H1 (cell line): Measurements from ENCODE around the gene MBD5. TPM values are rescaled to one million over a fixed set of nuclear protein-coding genes. Genes with fewer than 3 reads are reported as not detected.

Source experiments
- TBP ChIP-seq: IDR thresholded peaks from 2 replicates; pipeline ENCODE4 v1.6.1; 2011; ENCODE audit warnings: low read depth, low read length, improper control_type of control experiment
- polyA plus RNA-seq, 7 experiments: library from polyadenylated mRNA; depleted of rRNA in 3 of 7; stranded (reverse) in 5 of 7; unstranded in 2 of 7; fragments of >200 nt in 5 of 7; fragments of 200-250 nt in 2 of 7; gene quantifications; 1 replicate in 5 of 7; 2 replicates in 1 of 7; 4 replicates in 1 of 7; pipeline versions ENCODE4 v1.2.1 to v1.2.3, GENCODE V29; 2011 to 2013; ENCODE audit warnings: missing spikeins in 2 of 7, mixed read lengths in 2 of 7
- total RNA-seq: library from RNA; stranded (reverse); fragmentation: NEBNext Ultra II Directional; extraction: Animal tissue kit (Norgen Biotek cat#: 25700); gene quantifications from 2 replicates; pipeline ENCODE4 v1.2.1, GENCODE V29; 2021
- TF ChIP-seq, protein P1 (sequence below): IDR thresholded peaks from 2 replicates; pipeline ENCODE4 v1.6.1; 2012; ENCODE audit warnings: low read length, inconsistent platforms

The MBD5 gene
- total and polyA plus RNA-seq, 2 of the 8 experiments (the other 6 are each of a cell fraction or from before 2014, with no cell fraction given) = 9.7 to 29.4 TPM

DNA sequence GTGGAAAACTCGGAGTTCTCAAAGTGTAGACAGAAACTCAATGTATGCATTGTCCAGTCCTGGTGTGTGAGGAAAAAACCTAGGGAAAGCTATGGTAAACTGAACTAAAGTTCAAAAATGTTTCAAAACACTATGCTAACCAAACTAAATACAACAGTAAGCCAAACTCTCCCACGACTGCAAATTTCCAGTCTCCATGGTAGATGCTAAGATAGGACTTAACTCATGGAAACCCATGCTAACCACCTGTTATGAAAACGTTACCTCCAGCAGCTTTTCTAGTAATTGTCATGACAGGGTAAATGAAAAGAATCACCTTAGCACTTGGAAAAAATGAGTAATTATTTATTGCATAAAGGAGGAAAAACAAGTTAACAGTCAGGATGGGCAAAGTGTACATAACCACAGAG, 488.0 kb downstream of the MBD5 start (continued):
- TF ChIP-seq, protein P1, sequence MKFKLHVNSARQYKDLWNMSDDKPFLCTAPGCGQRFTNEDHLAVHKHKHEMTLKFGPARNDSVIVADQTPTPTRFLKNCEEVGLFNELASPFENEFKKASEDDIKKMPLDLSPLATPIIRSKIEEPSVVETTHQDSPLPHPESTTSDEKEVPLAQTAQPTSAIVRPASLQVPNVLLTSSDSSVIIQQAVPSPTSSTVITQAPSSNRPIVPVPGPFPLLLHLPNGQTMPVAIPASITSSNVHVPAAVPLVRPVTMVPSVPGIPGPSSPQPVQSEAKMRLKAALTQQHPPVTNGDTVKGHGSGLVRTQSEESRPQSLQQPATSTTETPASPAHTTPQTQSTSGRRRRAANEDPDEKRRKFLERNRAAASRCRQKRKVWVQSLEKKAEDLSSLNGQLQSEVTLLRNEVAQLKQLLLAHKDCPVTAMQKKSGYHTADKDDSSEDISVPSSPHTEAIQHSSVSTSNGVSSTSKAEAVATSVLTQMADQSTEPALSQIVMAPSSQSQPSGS = no peak
- TF ChIP-seq TBP = no peak
